Heart left ventricle (tissue), 13 donors: Measurements from ENCODE around the gene LETM1.

Experiments used
- CTCF ChIP-seq, 12 donors: fragments of 200-600 bp; sonication (generic) in 4 of 12; IDR thresholded peaks; one replicate each; pipeline versions ENCODE4 v1.5.0 to v1.8.0; 2018 to 2022; ENCODE audit warnings: antibody characterized with exemption in 12 of 12, mild to moderate bottlenecking in 5 of 12
- POLR2A ChIP-seq, 2 donors: fragments of 450-650 bp; IDR thresholded peaks; one replicate each; pipeline ENCODE4 v1.6.1; 2017; ENCODE audit warnings: antibody characterized with exemption in 2 of 2, mild to moderate bottlenecking in 2 of 2, moderate library complexity in 2 of 2
- donor health status: ischemic (EF 13 %, LVEDD 7.1; RV severe dilation, severe dysfunction).
- donor health status: DM: no; HTN: yes; CAD: no.
- donor health status: DM: no; HTN: no; CAD: no.
- donor health status: ischemic (EF 25% LVEDD 6.9; RV normal size, moderate dysfunction).
- donor health status: ischemic (EF 25% LVEDD 5.7; RV mildly dilated, moderate dysfunction).
- donor health status: ischemic (EF 35%, LVEDD 5.7; RV mildly dilated, moderate dysfunction).
- donor health status: nonischemic (EF 11% LVEDD 7.7; RV severe dilation, severe dysfunction).
- donor health status: DM: yes; HTN: yes; CAD: no.
- donor health status: PGD.
- donor health status: ischemic (EF 29% LVEDD 5.4; RV normal size, mild dysfunction).
- donor health status: nonischemic (EF 23%, LVEDD 6.1; RV moderate dilation, normal function).

GRCh38 chr4:1866189-1866661 is 10.3 kb upstream of the LETM1 start:
- TF ChIP-seq POLR2A (IDR thresholded peaks at IDR 0.05) = no peak
- TF ChIP-seq CTCF (IDR thresholded peaks at IDR 0.05) = no peak
